B cell (primary cell): ENCODE results near the gene LMBRD1.

Experiments used
- CTCF ChIP-seq: fragments of 200-600 bp; IDR thresholded peaks from one replicate; pipeline ENCODE4 v1.8.0; 2022; ENCODE audit warnings: antibody characterized with exemption, mild to moderate bottlenecking
- EZH2 ChIP-seq: IDR thresholded peaks from 2 replicates; pipeline ENCODE4 v1.6.1; 2012; ENCODE audit warnings: borderline replicate concordance, low read depth, mild to moderate bottlenecking, moderate library complexity, low read length; ENCODE audit not compliant: insufficient read depth, poor library complexity, severe bottlenecking

- no peak for TF ChIP-seq CTCF
- no peak for TF ChIP-seq EZH2
Measured at GRCh38 chr6:69832558-69832957, 35.7 kb upstream of the LMBRD1 start.
